Progenitor cell of endocrine pancreas (in vitro differentiated cells): ENCODE results near the gene NF2. TPM values are rescaled to one million over a fixed set of nuclear protein-coding genes. Genes with fewer than 3 reads are reported as not detected.
"Not testable (repeated sequence)": the region's sequence is repeated elsewhere in the genome, so short reads cannot be mapped to it uniquely, and the experiment has no call there.

Experiments
- DNase-seq: peaks from one replicate; pipeline ENCODE4 v3.0.0; 2021; ENCODE audit warnings: low spot score; ENCODE audit not compliant: unreplicated experiment
- H3K27ac Mint-ChIP-seq: 2 replicates; pipeline ENCODE4 v1.8.0; 2021; ENCODE audit warnings: mild to moderate bottlenecking, moderate library complexity, mixed read lengths
- H3K27me3 Mint-ChIP-seq: 2 replicates; pipeline ENCODE4 v1.8.0; 2021; ENCODE audit warnings: mixed read lengths
- H3K36me3 Mint-ChIP-seq: 2 replicates; pipeline ENCODE4 v1.8.0; 2022; ENCODE audit warnings: mixed read lengths; ENCODE audit not compliant: insufficient read depth
- H3K4me1 Mint-ChIP-seq: 2 replicates; pipeline ENCODE4 v1.8.0; 2021; ENCODE audit warnings: low read depth, mixed read lengths
- H3K4me3 Mint-ChIP-seq: 2 replicates; pipeline ENCODE4 v1.8.0; 2021; ENCODE audit warnings: low read depth, mild to moderate bottlenecking, moderate library complexity, mixed read lengths
- H3K9me3 Mint-ChIP-seq: 2 replicates; pipeline ENCODE4 v1.8.0; 2021; ENCODE audit warnings: low read depth, mixed read lengths
- total RNA-seq: library from RNA; stranded (reverse); gene quantifications from 2 replicates; pipeline ENCODE4 v1.2.1, GENCODE V29; 2021
- TF ChIP-seq, protein P1 (sequence below): fragments of 200-600 bp; sonication (generic); IDR thresholded peaks from one replicate; pipeline ENCODE4 v1.5.0; 2021; ENCODE audit warnings: antibody characterized with exemption, mild to moderate bottlenecking; ENCODE audit not compliant: unreplicated experiment

Gene NF2
- total RNA-seq, 1 donor from 2014 or later = 37.1 TPM

DNA sequence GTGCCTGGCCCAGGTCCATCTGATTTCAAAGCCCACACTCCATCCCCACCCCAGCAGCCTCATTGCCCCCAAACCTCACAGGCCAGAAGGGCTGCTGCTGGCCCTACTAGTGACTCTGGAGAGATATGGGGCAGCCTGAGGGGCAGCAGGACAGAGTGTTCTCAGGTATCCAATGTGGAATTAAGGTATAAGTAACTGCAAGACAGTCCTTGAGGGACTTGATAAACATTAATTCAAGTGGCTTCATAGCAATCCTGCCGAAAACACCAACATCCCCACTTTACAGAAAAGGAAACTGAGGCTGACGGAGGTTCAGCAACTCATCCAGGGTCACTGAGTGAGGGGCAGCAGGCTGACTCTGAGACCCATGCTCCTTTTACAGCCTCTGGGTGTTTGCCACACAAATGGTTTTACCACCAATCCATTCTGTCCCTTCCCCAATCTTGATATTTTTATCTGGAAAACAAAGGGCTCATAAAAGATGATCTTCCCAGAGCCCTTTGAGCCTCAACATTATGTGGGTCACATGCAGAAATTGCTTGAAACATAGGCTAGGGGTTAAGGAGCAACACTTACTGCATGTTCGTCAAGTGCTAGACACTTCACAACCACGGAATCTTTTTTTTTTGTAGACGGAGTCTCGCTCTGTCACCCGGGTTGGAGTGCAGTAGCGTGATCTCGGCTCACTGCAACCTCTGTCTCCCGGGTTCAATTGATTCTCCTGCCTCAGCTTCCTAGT is 24.8 kb upstream of the NF2 start:
- Mint-ChIP-seq H3K9me3 (no peaks in the 10 kb centered on the region), H3K36me3 (peaks cover 8% of the 10 kb centered on the region), H3K4me3 (peak overlapping the region; percentile 17), H3K27me3 (no peaks in the 10 kb centered on the region), H3K4me1 (peaks cover 20% of the 10 kb centered on the region), H3K27ac (no peak overlapping the region)
- TF ChIP-seq, protein P1, sequence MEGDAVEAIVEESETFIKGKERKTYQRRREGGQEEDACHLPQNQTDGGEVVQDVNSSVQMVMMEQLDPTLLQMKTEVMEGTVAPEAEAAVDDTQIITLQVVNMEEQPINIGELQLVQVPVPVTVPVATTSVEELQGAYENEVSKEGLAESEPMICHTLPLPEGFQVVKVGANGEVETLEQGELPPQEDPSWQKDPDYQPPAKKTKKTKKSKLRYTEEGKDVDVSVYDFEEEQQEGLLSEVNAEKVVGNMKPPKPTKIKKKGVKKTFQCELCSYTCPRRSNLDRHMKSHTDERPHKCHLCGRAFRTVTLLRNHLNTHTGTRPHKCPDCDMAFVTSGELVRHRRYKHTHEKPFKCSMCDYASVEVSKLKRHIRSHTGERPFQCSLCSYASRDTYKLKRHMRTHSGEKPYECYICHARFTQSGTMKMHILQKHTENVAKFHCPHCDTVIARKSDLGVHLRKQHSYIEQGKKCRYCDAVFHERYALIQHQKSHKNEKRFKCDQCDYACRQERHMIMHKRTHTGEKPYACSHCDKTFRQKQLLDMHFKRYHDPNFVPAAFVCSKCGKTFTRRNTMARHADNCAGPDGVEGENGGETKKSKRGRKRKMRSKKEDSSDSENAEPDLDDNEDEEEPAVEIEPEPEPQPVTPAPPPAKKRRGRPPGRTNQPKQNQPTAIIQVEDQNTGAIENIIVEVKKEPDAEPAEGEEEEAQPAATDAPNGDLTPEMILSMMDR = no peak
- DNase-seq = no peak

DNA sequence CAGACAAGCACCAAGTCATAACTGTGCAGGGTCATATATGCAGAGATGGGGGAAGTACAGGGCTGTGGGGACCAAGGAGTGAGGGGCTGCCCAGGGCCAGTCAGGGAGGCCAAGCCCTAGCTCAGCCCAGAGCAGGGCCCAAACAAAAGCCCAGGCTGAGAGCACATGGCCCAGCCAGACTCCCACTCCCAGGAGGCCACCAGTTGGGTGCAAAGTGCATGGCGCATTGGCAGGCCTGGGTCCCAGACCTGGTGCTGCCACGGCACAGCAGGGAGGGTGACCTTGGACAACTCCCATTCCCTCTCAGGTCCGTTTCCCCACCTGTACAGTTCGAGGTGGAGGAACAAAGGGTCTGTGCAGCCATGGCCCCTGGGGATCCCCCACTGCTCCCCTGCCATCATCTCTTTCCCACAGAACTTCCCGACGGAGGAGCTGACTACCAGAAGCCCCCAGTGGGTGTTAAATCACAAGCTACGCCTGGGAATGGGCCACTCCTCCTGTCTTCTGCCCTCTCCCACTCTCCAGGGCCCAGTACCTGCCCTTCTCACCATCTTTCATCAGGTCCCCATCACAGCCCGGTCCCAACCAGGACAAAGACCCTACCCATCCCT is 23.1 kb upstream of the NF2 start:
- TF ChIP-seq, protein P1 = no peak
- Mint-ChIP-seq H3K4me3 (peak overlapping the region; percentile 90), H3K36me3 (peaks cover 4% of the 10 kb centered on the region), H3K9me3 (no peaks in the 10 kb centered on the region), H3K27me3 (no peaks in the 10 kb centered on the region), H3K4me1 (peaks cover 13% of the 10 kb centered on the region), H3K27ac (peak overlapping the region; percentile 98)
- DNase-seq = peak; percentile 19

DNA sequence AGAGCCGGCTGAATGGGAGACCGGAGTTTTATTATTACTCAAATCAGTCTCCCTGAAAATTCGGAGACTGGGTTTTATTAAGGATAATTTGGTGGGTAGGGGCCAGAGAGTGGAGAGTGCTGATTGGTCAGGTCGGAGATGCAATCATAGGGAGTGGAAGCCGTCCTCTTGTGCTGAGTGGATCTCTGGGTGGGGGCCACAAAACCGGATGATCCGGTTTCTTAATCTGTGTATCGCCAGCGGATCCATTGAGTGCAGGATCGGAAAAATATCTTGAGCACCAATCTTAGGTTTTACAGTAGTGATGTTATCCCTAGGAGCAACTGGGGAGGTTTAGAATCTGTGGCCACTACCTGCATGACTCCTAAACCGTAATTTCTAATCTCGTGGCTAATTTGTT is 21.6 kb upstream of the NF2 start:
- Mint-ChIP-seq H3K36me3 (peaks cover 4% of the 10 kb centered on the region), H3K4me3 (peak overlapping the region; percentile 90), H3K9me3 (no peaks in the 10 kb centered on the region), H3K27ac (peak overlapping the region; percentile 92), H3K27me3 (no peaks in the 10 kb centered on the region), H3K4me1 (peaks cover 11% of the 10 kb centered on the region)
- TF ChIP-seq, protein P1 = no peak
- DNase-seq = no peak

DNA sequence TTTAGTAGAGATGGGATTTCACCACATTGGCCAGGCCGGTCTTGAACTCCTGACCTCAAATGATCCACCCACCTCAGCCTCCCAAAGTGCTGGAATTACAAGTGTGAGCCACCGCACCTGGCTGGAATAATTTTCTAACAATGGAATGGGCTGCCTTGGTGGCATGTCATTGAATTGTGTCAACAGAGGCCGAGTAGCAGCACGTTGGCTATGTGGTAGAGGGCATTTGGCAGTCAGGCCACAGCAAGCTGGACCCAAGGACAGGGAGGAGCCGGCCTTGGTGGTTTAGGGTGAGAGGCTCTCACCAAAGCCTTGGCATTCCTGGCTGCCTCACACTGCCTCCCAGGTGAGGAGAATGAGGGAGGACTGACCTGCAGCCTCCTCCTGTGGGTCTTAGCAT is 18.5 kb upstream of the NF2 start:
- no peak overlapping the region for H3K27ac Mint-ChIP-seq
- no peaks in the 10 kb centered on the region for H3K9me3 Mint-ChIP-seq
- TF ChIP-seq, protein P1 = no peak
- DNase-seq = no peak
- no peaks in the 10 kb centered on the region for H3K27me3 Mint-ChIP-seq
- H3K36me3 Mint-ChIP-seq = peaks cover under 1% of the 10 kb centered on the region
- H3K4me3 Mint-ChIP-seq = no peak overlapping the region
- H3K4me1 Mint-ChIP-seq = peaks cover 7% of the 10 kb centered on the region

DNA sequence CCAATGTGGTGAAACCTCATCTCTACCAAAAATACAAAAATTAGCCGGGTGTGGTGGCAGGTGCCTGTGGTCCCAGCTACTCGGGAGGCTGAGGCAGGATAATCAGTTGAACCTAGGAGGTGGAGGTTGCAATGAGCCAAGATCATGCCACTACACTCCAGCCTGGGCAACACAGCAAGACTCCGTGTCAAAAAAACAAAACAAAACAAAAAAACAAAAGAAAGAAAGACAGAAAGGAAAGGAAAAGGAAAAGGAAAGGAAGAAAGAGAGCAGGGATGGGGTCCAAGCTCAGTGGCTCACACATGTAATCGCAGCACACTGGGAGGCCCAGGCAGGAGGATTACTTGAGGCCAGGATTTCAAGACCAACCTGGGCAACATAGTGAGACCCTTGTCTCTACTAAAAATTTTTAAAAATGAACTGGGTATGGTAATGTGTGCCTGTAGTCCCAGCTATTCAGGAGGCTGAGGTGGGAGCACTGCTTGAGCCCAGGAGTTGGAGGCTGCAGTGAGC is 17.2 kb upstream of the NF2 start:
- not testable (repeated sequence) for DNase-seq, H3K36me3 Mint-ChIP-seq, H3K4me3 Mint-ChIP-seq, H3K27me3 Mint-ChIP-seq, H3K4me1 Mint-ChIP-seq, H3K9me3 Mint-ChIP-seq
- H3K27ac Mint-ChIP-seq = peak overlapping the region; percentile 56
